Kidney (tissue), 14 donors: Measurements from ENCODE around the gene LHX8. TPM values are rescaled to one million over a fixed set of nuclear protein-coding genes. Genes with fewer than 3 reads are reported as not detected.

Source experiments
- DNase-seq, 5 donors: peaks; one replicate each; pipeline ENCODE4 v3.0.0-alpha.2; 2013 to 2020
- FAIRE-seq: peaks from 2 replicates; lab custom pipeline; 2012; peaks lifted over from hg19 to GRCh38; lab: Jason Lieb, UNC
- H3K27ac ChIP-seq, 2 donors: one replicate each; pipeline ENCODE4 v1.7.0; 2013; ENCODE audit warnings: low read depth in 2 of 2, low read length in 2 of 2, inconsistent platforms in 1 of 2
- H3K27me3 ChIP-seq: one replicate; pipeline ENCODE4 v1.7.1; 2013; ENCODE audit warnings: low read length, inconsistent platforms; ENCODE audit not compliant: control insufficient read depth, insufficient read depth
- H3K36me3 ChIP-seq, 3 donors: one replicate each; pipeline versions ENCODE4 v1.7.0 to v1.7.1; 2013; ENCODE audit warnings: low read length in 3 of 3, control low read depth in 1 of 3, inconsistent platforms in 1 of 3; ENCODE audit not compliant: insufficient read depth in 3 of 3, control insufficient read depth in 2 of 3
- H3K4me1 ChIP-seq, 3 donors: one replicate each; pipeline versions ENCODE4 v1.7.0 to v1.7.1; 2013; ENCODE audit warnings: low read length in 3 of 3, inconsistent platforms in 1 of 3, low read depth in 1 of 3; ENCODE audit not compliant: control insufficient read depth in 2 of 3, insufficient read depth in 2 of 3
- H3K4me3 ChIP-seq, 3 donors: one replicate each; pipeline versions ENCODE4 v1.7.0 to v1.8.1; 2013; ENCODE audit warnings: low read length in 3 of 3, control low read depth in 1 of 3, inconsistent platforms in 1 of 3
- H3K9ac ChIP-seq, 3 donors: one replicate each; pipeline versions ENCODE4 v1.7.0 to v1.7.1; 2013; ENCODE audit warnings: low read length in 3 of 3, control low read depth in 1 of 3, inconsistent platforms in 1 of 3
- H3K9me3 ChIP-seq, 3 donors: one replicate each; pipeline versions ENCODE4 v1.7.0 to v1.7.1; 2013; ENCODE audit warnings: low read length in 3 of 3, control low read depth in 1 of 3, inconsistent platforms in 1 of 3; ENCODE audit not compliant: control insufficient read depth in 2 of 3, insufficient read depth in 1 of 3
- CTCF ChIP-seq: IDR thresholded peaks from 3 replicates; pipeline ENCODE4 v1.5.1; 2012; ENCODE audit warnings: mild to moderate bottlenecking, moderate library complexity, borderline replicate concordance; ENCODE audit not compliant: insufficient read depth; ENCODE audit errors: extremely low read depth
- intact Hi-C: fragments of 100-400 bp; cut with DNase I; formaldehyde crosslinking; loops from one replicate; pipeline ENCODE4 v1.11.1; 2022
- polyA plus RNA-seq: library from polyadenylated mRNA; stranded (reverse); fragments of 350-450 nt; fragmentation: Illumina TruSeq; extraction: RNeasy Lipid Tissue Mini Kit (QIAGEN cat#74804); gene quantifications from one replicate; pipeline ENCODE4 v1.2.3, GENCODE V29; 2014; ENCODE audit warnings: low read depth, low replicate concordance; ENCODE audit not compliant: insufficient read depth
- total RNA-seq: library from RNA; stranded (reverse); fragmentation: NEBNext Ultra II Directional; extraction: Animal tissue kit (Norgen Biotek cat#: 25700); gene quantifications from one replicate; pipeline ENCODE4 v1.2.1, GENCODE V29; 2021
- donor health status: control.
- donor health status: control.
- donor health status: control.
- donor health status: control.
- donor health status: control.
- donor health status: DM: yes; HTN: yes; CAD: no.
- donor health status: Normal renal cell carcinoma (clear cell type).

Gene LHX8
- total and polyA plus RNA-seq, 2 donors from 2014 or later: not detected

GRCh38 chr1:75134647-75135572 is 722 bp downstream of the LHX8 start:
- no peaks in the 10 kb centered on the region for H3K9me3 ChIP-seq
- H3K36me3 ChIP-seq: no peaks in the 10 kb centered on the region
- no peak for TF ChIP-seq CTCF
- no peak overlapping the region for H3K9ac ChIP-seq
- no peak for FAIRE-seq
- peak in 4 of 5 donors; percentile 29 to 71 (median 60) for DNase-seq
- H3K27ac ChIP-seq: no peak overlapping the region
- H3K27me3 ChIP-seq: peaks cover 81% of the 10 kb centered on the region
- peaks cover 0 to 7% (median 0%) of the 10 kb centered on the region in 3 donors for H3K4me1 ChIP-seq
- intact Hi-C loops: no loop called here
- peak overlapping the region in 2 of 3 donors; percentile 39 to 46 for H3K4me3 ChIP-seq

GRCh38 chr1:75135573-75136194 is 1.5 kb downstream of the LHX8 start:
- peak in 3 of 5 donors; percentile 22 to 74 (median 42) for DNase-seq
- Histone ChIP-seq H3K36me3 (no peaks in the 10 kb centered on the region), H3K4me1 (peaks cover 0 to 7% (median 0%) of the 10 kb centered on the region in 3 donors), H3K9me3 (no peaks in the 10 kb centered on the region), H3K27me3 (peaks cover 74% of the 10 kb centered on the region), H3K4me3 (peak overlapping the region in 2 of 3 donors; percentile 39 to 46), H3K27ac (no peak overlapping the region), H3K9ac (no peak overlapping the region)
- FAIRE-seq: no peak
- intact Hi-C loops: no loop called here
- TF ChIP-seq CTCF: no peak

- no peak for FAIRE-seq
- H3K27ac ChIP-seq: no peak overlapping the region
- H3K4me1 ChIP-seq: peaks cover 0 to 7% (median 0%) of the 10 kb centered on the region in 3 donors
- no peak for TF ChIP-seq CTCF
- H3K36me3 ChIP-seq: no peaks in the 10 kb centered on the region
- intact Hi-C loops: no loop called here
- H3K27me3 ChIP-seq: peaks cover 71% of the 10 kb centered on the region
- no peaks in the 10 kb centered on the region for H3K9me3 ChIP-seq
- peak in 3 of 5 donors; percentile 30 to 60 (median 34) for DNase-seq
- no peak overlapping the region for H3K9ac ChIP-seq
- H3K4me3 ChIP-seq: no peak overlapping the region
These were observed 2.1 kb downstream of the LHX8 start for GRCh38 chr1:75136195-75136815.
